Astrocyte (in vitro differentiated cells and primary cell): ENCODE results near the gene SLC12A4. TPM values are rescaled to one million over a fixed set of nuclear protein-coding genes. Genes with fewer than 3 reads are reported as not detected.
A peak's percentile ranks its signal among the peaks of the same experiment; 100 is the strongest.

Experiments used
- DNase-seq: peaks from one replicate; pipeline ENCODE4 v3.0.0-alpha.2; 2010; ENCODE audit warnings: low read depth
- FAIRE-seq: peaks from 2 replicates; lab custom pipeline; 2011; peaks lifted over from hg19 to GRCh38; lab: Jason Lieb, UNC
- H2AFZ ChIP-seq: 2 replicates; pipeline ENCODE4 v1.6.0; 2012; ENCODE audit warnings: low read depth, low read length, inconsistent platforms
- H3K27ac ChIP-seq: 2 replicates; pipeline ENCODE4 v1.5.1; 2011; ENCODE audit warnings: low read depth, low read length, inconsistent platforms
- H3K27me3 ChIP-seq: 2 replicates; pipeline ENCODE4 v1.6.0; 2011; ENCODE audit warnings: low read length, inconsistent platforms; ENCODE audit not compliant: insufficient read depth
- H3K36me3 ChIP-seq: 2 replicates; pipeline ENCODE4 v1.5.1; 2011; ENCODE audit warnings: low read length, inconsistent platforms; ENCODE audit not compliant: insufficient read depth
- H3K4me1 ChIP-seq: 2 replicates; pipeline ENCODE4 v1.5.1; 2011; ENCODE audit warnings: low read length, inconsistent platforms; ENCODE audit not compliant: insufficient read depth
- H3K4me2 ChIP-seq: 2 replicates; pipeline ENCODE4 v1.6.0; 2012; ENCODE audit warnings: low read length, inconsistent platforms
- H3K4me3 ChIP-seq: 2 replicates; pipeline ENCODE4 v1.5.1; 2011; ENCODE audit warnings: low read depth, mild to moderate bottlenecking, low read length, inconsistent platforms; ENCODE audit not compliant: insufficient read depth
- H3K79me2 ChIP-seq: 2 replicates; pipeline ENCODE4 v1.6.0; 2012; ENCODE audit warnings: mild to moderate bottlenecking, low read length, inconsistent platforms; ENCODE audit not compliant: insufficient read depth
- H3K9ac ChIP-seq: 2 replicates; pipeline ENCODE4 v1.6.0; 2012; ENCODE audit warnings: mild to moderate bottlenecking, low read length, inconsistent platforms
- H3K9me3 ChIP-seq: 2 replicates; pipeline ENCODE4 v1.5.1; 2012; ENCODE audit warnings: low read depth, mild to moderate bottlenecking, low read length, inconsistent platforms; ENCODE audit not compliant: insufficient read depth
- H4K20me1 ChIP-seq: 2 replicates; pipeline ENCODE4 v1.6.0; 2012; ENCODE audit warnings: low read length, inconsistent platforms; ENCODE audit not compliant: insufficient read depth
- H3K27ac Mint-ChIP-seq: one replicate; pipeline ENCODE4 v1.8.0; 2021; ENCODE audit warnings: mild to moderate bottlenecking, mixed read lengths; ENCODE audit not compliant: unreplicated experiment
- H3K27me3 Mint-ChIP-seq: one replicate; pipeline ENCODE4 v1.8.0; 2021; ENCODE audit warnings: low read depth, mixed read lengths; ENCODE audit not compliant: unreplicated experiment
- H3K36me3 Mint-ChIP-seq: one replicate; pipeline ENCODE4 v1.8.0; 2021; ENCODE audit warnings: low read depth, mixed read lengths; ENCODE audit not compliant: unreplicated experiment
- H3K4me1 Mint-ChIP-seq: one replicate; pipeline ENCODE4 v1.8.0; 2021; ENCODE audit warnings: low read depth, mixed read lengths; ENCODE audit not compliant: unreplicated experiment
- H3K4me3 Mint-ChIP-seq: one replicate; pipeline ENCODE4 v1.8.0; 2021; ENCODE audit warnings: mild to moderate bottlenecking, moderate library complexity, mixed read lengths; ENCODE audit not compliant: unreplicated experiment
- H3K9me3 Mint-ChIP-seq: one replicate; pipeline ENCODE4 v1.8.0; 2021; ENCODE audit warnings: mild to moderate bottlenecking, mixed read lengths; ENCODE audit not compliant: unreplicated experiment
- CTCF ChIP-seq: IDR thresholded peaks from 2 replicates; pipeline ENCODE4 v1.5.1; 2011; ENCODE audit warnings: low read depth, mild to moderate bottlenecking, inconsistent platforms, low read length, moderate library complexity; ENCODE audit not compliant: insufficient read depth
- EZH2 ChIP-seq: IDR thresholded peaks from 2 replicates; pipeline ENCODE4 v1.6.1; 2012; ENCODE audit warnings: mild to moderate bottlenecking, low read length, inconsistent platforms; ENCODE audit not compliant: insufficient read depth
- total RNA-seq: library from RNA; stranded (reverse); gene quantifications from 2 replicates; pipeline ENCODE4 v1.2.1, GENCODE V29; 2021

Gene SLC12A4
- total RNA-seq, 1 donor from 2014 or later, result 118 TPM

GRCh38 chr16:67897231-67897630 lies 71.2 kb downstream of the SLC12A4 start:
- Histone ChIP-seq H3K9ac (no peak overlapping the region), H3K27ac (no peak overlapping the region), H2AFZ (no peak overlapping the region), H3K36me3 (no peaks in the 10 kb centered on the region), H3K27me3 (no peaks in the 10 kb centered on the region), H3K4me3 (no peak overlapping the region), H3K4me1 (peaks cover 24% of the 10 kb centered on the region), H4K20me1 (peaks cover 42% of the 10 kb centered on the region), H3K9me3 (no peaks in the 10 kb centered on the region), H3K4me2 (peak overlapping the region; percentile 19), H3K79me2 (peaks cover 74% of the 10 kb centered on the region)
- H3K27me3 Mint-ChIP-seq, result no peaks in the 10 kb centered on the region
- FAIRE-seq (no peak), DNase-seq (peak; percentile 51)
- H3K9me3 Mint-ChIP-seq, result no peaks in the 10 kb centered on the region
- no peak overlapping the region for H3K27ac Mint-ChIP-seq
- TF ChIP-seq CTCF, result no peak
- TF ChIP-seq EZH2, result no peak
- peaks cover 6% of the 10 kb centered on the region for H3K36me3 Mint-ChIP-seq
- peaks cover 11% of the 10 kb centered on the region for H3K4me1 Mint-ChIP-seq
- peak overlapping the region; percentile 1 for H3K4me3 Mint-ChIP-seq

- Histone ChIP-seq H3K9me3 (no peaks in the 10 kb centered on the region), H3K9ac (peak overlapping the region; percentile 98), H3K36me3 (no peaks in the 10 kb centered on the region), H3K27ac (peak overlapping the region; percentile 90), H3K4me2 (peak overlapping the region; percentile 92), H2AFZ (peak overlapping the region; percentile 91), H4K20me1 (peaks cover 26% of the 10 kb centered on the region), H3K79me2 (peaks cover 51% of the 10 kb centered on the region), H3K4me1 (peaks cover 24% of the 10 kb centered on the region), H3K4me3 (peak overlapping the region; percentile 88), H3K27me3 (no peaks in the 10 kb centered on the region)
- FAIRE-seq, result no peak
- Mint-ChIP-seq H3K27me3 (no peaks in the 10 kb centered on the region), H3K4me3 (peak overlapping the region; percentile 97), H3K9me3 (no peaks in the 10 kb centered on the region), H3K36me3 (no peaks in the 10 kb centered on the region), H3K4me1 (peaks cover 2% of the 10 kb centered on the region), H3K27ac (peak overlapping the region; percentile 97)
- peak; percentile 13 for DNase-seq
- TF ChIP-seq CTCF, result no peak
- no peak for TF ChIP-seq EZH2
Observed at GRCh38 chr16:67893743-67894399, 74.6 kb downstream of the SLC12A4 start.

Other genes starting within 250 kb of the SLC12A4 start
- gene GFOD2, start 249.3 kb downstream of the SLC12A4 start, total RNA-seq, result 31.3 and 32.4 TPM in 2 replicates
- gene RANBP10, start 162.1 kb downstream of the SLC12A4 start, total RNA-seq, result 14.2 and 15.7 TPM in 2 replicates
- gene TSNAXIP1, start 161.7 kb downstream of the SLC12A4 start, total RNA-seq, result 1.3 and 1.5 TPM in 2 replicates
- gene THAP11, start 126.3 kb downstream of the SLC12A4 start, total RNA-seq, result 16.5 and 18.1 TPM in 2 replicates
- 214 and 224 TPM in 2 replicates for gene NUTF2, start 121.7 kb downstream of the SLC12A4 start, total RNA-seq
- 67.3 and 79.3 TPM in 2 replicates for gene CENPT, start 120.9 kb downstream of the SLC12A4 start, total RNA-seq
- gene EDC4, start 95.6 kb downstream of the SLC12A4 start, total RNA-seq, result 61.5 and 64.8 TPM in 2 replicates
- gene NRN1L, start 83.8 kb downstream of the SLC12A4 start, total RNA-seq, result 0.82 and 0.91 TPM in 2 replicates
- gene PSKH1, start 75.4 kb downstream of the SLC12A4 start, total RNA-seq, result 27.3 and 29.7 TPM in 2 replicates
- gene CTRL, start 36.8 kb downstream of the SLC12A4 start, total RNA-seq, result 1.1 and 1.2 TPM in 2 replicates
- gene PSMB10, start 31.8 kb downstream of the SLC12A4 start, total RNA-seq, result 35.8 and 38.8 TPM in 2 replicates
- gene LCAT, start 24.5 kb downstream of the SLC12A4 start, total RNA-seq, result 33.7 and 37.9 TPM in 2 replicates
- not detected in 2 replicates for gene DPEP3, start 11.9 kb upstream of the SLC12A4 start, total RNA-seq
- gene DPEP2, start 30.8 kb upstream of the SLC12A4 start, total RNA-seq, result not detected in 2 replicates
- gene DPEP2NB, start 47.3 kb upstream of the SLC12A4 start, total RNA-seq, result not detected in 2 replicates
- gene DDX28, start 54.6 kb upstream of the SLC12A4 start, total RNA-seq, result 5.5 and 6.2 TPM in 2 replicates
- 14.0 and 14.9 TPM in 2 replicates for gene DUS2, start 54.6 kb upstream of the SLC12A4 start, total RNA-seq
- 32.4 and 34.0 TPM in 2 replicates for gene NFATC3, start 116.7 kb upstream of the SLC12A4 start, total RNA-seq